ENCODE results near the gene LIMS2. TPM values are rescaled to one million over a fixed set of nuclear protein-coding genes. Genes with fewer than 3 reads are reported as not detected.

Gene LIMS2
- total RNA-seq, 4 donors from 2014 or later: 9.7 to 97.3 (median 22.4) TPM

DNA sequence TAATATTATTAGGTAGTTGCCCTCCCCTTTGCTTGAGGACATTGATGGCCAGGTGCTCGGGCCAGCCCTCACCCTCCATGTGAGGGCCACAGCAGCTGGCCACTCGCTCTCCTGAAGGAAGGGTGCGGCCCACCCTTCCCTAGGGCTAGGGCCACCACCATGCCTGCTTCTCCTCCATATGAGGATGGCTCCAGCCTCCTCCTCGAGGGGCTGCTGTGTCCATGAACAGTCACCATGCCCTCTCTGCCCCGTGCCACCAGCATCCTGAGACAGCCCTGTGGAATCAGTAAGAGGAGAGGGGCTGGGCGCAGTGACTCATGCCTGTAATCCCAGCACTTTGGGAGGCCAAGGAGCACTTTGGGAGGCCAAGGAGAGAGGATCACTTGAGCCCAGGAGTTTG is 27.0 kb downstream of the LIMS2 start:
- ATAC-seq (ENCODE audit: low FRiP score) (no peak), DNase-seq (ENCODE audit: low spot score) (no peak)
- TF ChIP-seq, protein P1, sequence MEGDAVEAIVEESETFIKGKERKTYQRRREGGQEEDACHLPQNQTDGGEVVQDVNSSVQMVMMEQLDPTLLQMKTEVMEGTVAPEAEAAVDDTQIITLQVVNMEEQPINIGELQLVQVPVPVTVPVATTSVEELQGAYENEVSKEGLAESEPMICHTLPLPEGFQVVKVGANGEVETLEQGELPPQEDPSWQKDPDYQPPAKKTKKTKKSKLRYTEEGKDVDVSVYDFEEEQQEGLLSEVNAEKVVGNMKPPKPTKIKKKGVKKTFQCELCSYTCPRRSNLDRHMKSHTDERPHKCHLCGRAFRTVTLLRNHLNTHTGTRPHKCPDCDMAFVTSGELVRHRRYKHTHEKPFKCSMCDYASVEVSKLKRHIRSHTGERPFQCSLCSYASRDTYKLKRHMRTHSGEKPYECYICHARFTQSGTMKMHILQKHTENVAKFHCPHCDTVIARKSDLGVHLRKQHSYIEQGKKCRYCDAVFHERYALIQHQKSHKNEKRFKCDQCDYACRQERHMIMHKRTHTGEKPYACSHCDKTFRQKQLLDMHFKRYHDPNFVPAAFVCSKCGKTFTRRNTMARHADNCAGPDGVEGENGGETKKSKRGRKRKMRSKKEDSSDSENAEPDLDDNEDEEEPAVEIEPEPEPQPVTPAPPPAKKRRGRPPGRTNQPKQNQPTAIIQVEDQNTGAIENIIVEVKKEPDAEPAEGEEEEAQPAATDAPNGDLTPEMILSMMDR (IDR thresholded peaks at IDR 0.05): no peak

GRCh38 chr2:127647242-127648190 is 27.8 kb downstream of the LIMS2 start:
- DNase-seq (ENCODE audit: low spot score) (no peak), ATAC-seq (ENCODE audit: low FRiP score) (no peak)
- TF ChIP-seq, protein P1 (IDR thresholded peaks at IDR 0.05): no peak

DNA sequence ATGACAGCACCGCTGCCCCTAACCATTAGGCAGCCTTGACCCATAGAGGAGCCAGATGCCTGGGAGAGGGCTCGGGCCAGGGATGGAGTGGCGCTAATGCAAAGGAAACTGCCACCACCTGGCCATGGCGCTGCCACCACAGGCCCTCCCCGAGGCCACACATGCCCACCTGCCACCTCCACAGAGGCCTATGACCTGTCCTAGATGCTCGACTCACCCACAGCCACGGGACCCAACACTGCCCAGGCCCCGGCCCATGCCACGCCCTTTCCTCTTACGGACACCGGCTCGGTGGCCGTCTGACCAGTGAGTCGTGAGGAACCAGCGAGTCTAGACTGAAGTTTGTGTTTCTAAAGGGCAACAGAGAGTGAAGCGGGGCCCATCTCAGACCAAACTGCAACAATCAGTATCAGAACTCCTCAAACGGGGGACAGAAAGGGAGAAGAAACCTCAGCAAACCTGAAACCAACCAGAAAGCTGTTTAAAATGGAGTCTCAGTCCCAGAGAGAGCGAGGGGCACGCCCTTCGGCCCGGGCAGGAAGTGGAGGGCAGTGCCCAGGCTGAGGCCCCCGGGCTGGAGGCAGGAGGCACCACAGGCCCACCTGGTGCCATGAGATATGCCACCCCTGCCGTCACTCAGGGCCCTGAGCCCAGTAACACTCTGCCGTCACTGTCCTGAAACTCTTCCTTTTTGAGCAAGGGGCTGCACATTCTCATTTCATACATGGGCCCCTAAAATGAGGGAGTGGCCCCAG is 28.7 kb downstream of the LIMS2 start:
- TF ChIP-seq, protein P1 (IDR thresholded peaks at IDR 0.05): no peak
- DNase-seq (ENCODE audit: low spot score): no peak

DNA sequence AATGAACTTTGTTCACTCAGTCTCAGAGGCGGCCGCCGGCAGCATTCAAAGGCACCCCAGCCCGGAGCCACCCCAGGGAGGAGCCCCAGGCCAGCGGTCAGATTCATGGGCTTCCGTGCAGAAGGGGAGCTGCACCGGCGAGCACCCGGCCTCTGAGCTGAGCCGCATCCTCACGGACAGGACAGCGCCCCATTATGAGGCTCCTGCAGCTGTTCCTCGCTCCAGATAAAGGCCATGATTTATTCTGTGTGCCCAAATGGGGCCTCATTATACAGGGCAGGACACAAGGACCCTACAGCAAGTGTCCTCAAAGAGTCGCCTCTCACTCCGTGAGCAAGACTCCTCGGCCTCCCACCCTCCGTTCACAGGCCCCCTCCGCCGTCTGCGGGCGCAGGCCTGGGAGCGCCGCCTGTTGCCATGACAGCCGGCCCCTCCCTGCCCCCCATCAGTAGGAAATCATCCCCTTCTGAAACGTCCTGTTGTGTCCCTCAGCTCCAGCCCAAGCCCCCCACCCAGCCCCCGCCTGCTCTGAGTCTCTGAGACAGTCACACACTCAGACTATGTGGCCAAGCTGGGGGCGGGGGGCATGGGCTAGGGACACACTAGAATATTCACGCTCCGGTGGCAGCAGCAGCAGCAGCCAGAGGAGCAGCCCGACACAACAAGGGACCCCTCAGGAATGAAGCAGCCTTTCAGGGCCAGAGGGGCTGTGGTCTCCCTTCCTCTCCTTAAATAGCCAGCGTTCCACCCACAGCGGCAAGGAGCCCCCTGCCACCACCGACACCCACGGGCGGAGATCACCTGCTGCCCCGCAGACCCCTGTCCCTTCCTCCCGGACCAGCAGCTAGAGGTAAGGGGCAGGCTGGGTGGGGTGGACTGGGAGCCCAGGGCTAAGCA is 29.7 kb downstream of the LIMS2 start, which contains the start of gene GPR17:
TSS of gene GPR17 (plus strand) at position 759 of the 897 bp plus-strand sequence. CDS start 4,583 bp downstream, outside the sequence.
- TF ChIP-seq, protein P1 (IDR thresholded peaks at IDR 0.05): no peak
- ATAC-seq (ENCODE audit: low FRiP score): no peak
- no peak for DNase-seq (ENCODE audit: low spot score)

More for the DNA sequence above, 28.7 kb downstream of the LIMS2 start:
- ATAC-seq (ENCODE audit: low FRiP score): no peak

DNA sequence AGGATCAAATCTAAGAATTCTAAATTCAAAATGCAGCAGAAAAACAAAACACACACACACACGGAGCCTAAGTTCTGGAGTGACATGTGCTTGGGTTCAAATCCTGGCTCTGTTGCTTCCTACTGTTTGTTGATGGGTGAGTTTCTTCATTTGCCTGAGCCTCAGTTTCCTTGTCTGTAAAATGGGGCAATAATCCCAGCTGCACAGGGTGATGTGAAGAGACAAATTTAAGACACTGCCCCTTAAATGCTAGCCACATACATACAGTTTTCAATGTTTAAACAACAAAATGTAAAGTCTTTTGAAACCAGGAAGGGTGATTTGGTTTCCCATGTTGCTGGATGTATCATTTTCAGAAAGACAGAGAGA is 30.3 kb downstream of the LIMS2 start:
- TF ChIP-seq, protein P1 (IDR thresholded peaks at IDR 0.05): no peak
- no peak for ATAC-seq (ENCODE audit: low FRiP score)
- DNase-seq (ENCODE audit: low spot score): no peak
